Measurements from ENCODE around the gene LZTR1.

DNA sequence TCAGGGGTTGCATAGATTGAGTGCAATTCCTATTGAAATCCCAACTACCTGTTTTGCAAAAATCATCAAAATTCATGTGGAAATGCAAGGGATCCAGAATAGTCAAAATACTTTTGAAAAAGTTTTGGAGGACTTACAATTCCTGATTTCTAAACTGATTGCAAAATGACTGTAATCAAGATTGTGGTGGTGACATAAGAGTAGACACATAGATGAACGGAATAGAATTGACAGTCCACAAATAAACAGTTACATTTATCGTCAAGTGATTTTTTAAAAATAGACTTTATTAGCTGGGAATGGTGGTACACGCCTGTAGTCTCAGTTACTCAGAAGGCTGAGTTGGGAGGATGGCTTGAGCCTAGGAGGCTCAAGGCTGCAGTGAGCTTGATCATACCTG is 52.9 kb downstream of the LZTR1 start:
- TF ChIP-seq GATA3 (IDR thresholded peaks at IDR 0.05; ENCODE audit: low read depth, low read length): no peak
- no peak for TF ChIP-seq GATA2 (IDR thresholded peaks at IDR 0.05; ENCODE audit: low read depth, low read length)

All from SH-SY5Y (cell line).